H1 (cell line): Measurements from ENCODE around the gene PRRT2. TPM values are rescaled to one million over a fixed set of nuclear protein-coding genes. Genes with fewer than 3 reads are reported as not detected.

Experiments
- BACH1 ChIP-seq: IDR thresholded peaks from 2 replicates; pipeline ENCODE4 v1.6.1; 2012; ENCODE audit warnings: low read length, improper control_type of control experiment
- CEBPB ChIP-seq: IDR thresholded peaks from 2 replicates; pipeline ENCODE4 v1.6.1; 2012; ENCODE audit warnings: low read depth, low read length
- CHD1 ChIP-seq: IDR thresholded peaks from 2 replicates; pipeline ENCODE4 v1.6.1; 2012; ENCODE audit warnings: low read depth, low read length, improper control_type of control experiment
- CTBP2 ChIP-seq: IDR thresholded peaks from 2 replicates; pipeline ENCODE4 v1.7.0; 2011; ENCODE audit warnings: borderline replicate concordance, mild to moderate bottlenecking, moderate library complexity, mixed read lengths, low read length; ENCODE audit not compliant: insufficient read depth, insufficient read length
- JUND ChIP-seq: IDR thresholded peaks from 2 replicates; pipeline ENCODE4 v1.6.1; 2011; ENCODE audit warnings: mild to moderate bottlenecking, improper control_type of control experiment, low read length
- NRF1 ChIP-seq: IDR thresholded peaks from 2 replicates; pipeline ENCODE4 v1.6.1; 2011; ENCODE audit warnings: mild to moderate bottlenecking, low read depth, low read length, improper control_type of control experiment
- POLR2A ChIP-seq, 2 experiments: IDR thresholded peaks; 1 replicate in 1 of 2; 2 replicates in 1 of 2; pipeline ENCODE4 v1.6.1; 2011; ENCODE audit warnings: low read depth in 2 of 2, low read length in 2 of 2, mild to moderate bottlenecking in 2 of 2; ENCODE audit errors: control extremely low read depth in 1 of 2
- RFX5 ChIP-seq: IDR thresholded peaks from 2 replicates; pipeline ENCODE4 v1.6.1; 2011; ENCODE audit warnings: low read depth, low read length, improper control_type of control experiment, borderline replicate concordance
- SAP30 ChIP-seq: fragments of 300-600 bp; sonication (generic); IDR thresholded peaks from 2 replicates; pipeline ENCODE4 v1.7.1; 2012; ENCODE audit warnings: low read length, moderate library complexity, mild to moderate bottlenecking, inconsistent platforms; ENCODE audit not compliant: insufficient read depth, insufficient replicate concordance
- SP4 ChIP-seq: IDR thresholded peaks from 2 replicates; pipeline ENCODE4 v1.6.1; 2012; ENCODE audit warnings: low read length, inconsistent platforms
- TAF7 ChIP-seq: optimal IDR thresholded peaks from 2 replicates; pipeline ENCODE3; 2011; ENCODE audit warnings: low read depth, mild to moderate bottlenecking, inconsistent platforms, low read length, moderate library complexity, borderline replicate concordance
- polyA plus RNA-seq, 7 experiments: library from polyadenylated mRNA; depleted of rRNA in 3 of 7; stranded (reverse) in 5 of 7; unstranded in 2 of 7; fragments of >200 nt in 5 of 7; fragments of 200-250 nt in 2 of 7; gene quantifications; 1 replicate in 5 of 7; 2 replicates in 1 of 7; 4 replicates in 1 of 7; pipeline versions ENCODE4 v1.2.1 to v1.2.3, GENCODE V29; 2011 to 2013; ENCODE audit warnings: missing spikeins in 2 of 7, mixed read lengths in 2 of 7
- total RNA-seq: library from RNA; stranded (reverse); fragmentation: NEBNext Ultra II Directional; extraction: Animal tissue kit (Norgen Biotek cat#: 25700); gene quantifications from 2 replicates; pipeline ENCODE4 v1.2.1, GENCODE V29; 2021
- TF ChIP-seq, protein P1 (sequence below): IDR thresholded peaks from 2 replicates; pipeline ENCODE4 v1.6.1; 2011; ENCODE audit warnings: low read depth, mild to moderate bottlenecking, low read length; ENCODE audit not compliant: insufficient read depth
- TF ChIP-seq, protein P2 (sequence below): IDR thresholded peaks from 2 replicates; pipeline ENCODE4 v1.6.1; 2012; ENCODE audit warnings: low read length, inconsistent platforms

PRRT2 gene
- total and polyA plus RNA-seq, 2 of the 8 experiments (the other 6 are each of a cell fraction or from before 2014, with no cell fraction given): 12.8 to 32.6 TPM

DNA sequence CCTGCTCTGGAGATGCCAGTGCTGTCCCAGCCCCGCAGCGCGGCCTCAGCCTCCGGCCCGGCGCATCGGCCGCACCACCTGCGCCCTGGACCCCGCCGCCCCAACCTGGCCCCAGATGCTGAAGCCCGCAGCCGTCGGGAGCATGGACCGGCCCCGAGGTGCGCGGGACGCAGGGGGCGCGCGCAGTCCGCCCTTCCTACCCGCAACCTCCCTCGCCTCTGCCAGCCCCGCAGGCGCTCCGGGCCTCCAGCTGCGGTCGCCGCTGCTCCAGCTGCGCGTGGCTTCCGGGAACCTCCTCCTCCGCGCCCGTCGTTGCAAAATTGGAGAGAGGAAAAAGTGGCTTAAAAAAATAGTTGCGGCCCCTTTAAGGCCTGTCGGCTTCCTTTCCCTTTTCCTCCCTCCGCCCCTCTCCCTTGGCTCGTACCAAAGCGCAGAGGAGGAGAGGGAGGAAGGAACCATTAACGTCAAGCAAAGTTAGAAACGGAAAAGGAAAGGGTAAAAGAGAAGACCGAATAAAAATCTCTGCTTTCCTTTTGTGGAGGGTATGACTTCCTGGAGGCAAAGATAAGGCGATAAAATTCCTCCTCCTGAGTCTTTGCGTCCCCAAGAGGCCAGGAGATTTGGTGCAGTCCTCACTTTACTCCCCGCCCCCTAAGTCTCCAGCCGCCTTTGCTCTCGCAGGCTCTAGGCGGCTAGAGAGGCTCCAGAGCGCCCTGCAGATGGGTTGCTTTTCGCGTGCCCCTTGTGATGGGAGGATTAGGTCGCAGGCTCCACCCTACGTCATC is 51.1 kb downstream of the PRRT2 start, which contains the start of gene CDIPT (continued):
- TF ChIP-seq CTBP2: no peak
- TF ChIP-seq BACH1: no peak
- TF ChIP-seq, protein P1, sequence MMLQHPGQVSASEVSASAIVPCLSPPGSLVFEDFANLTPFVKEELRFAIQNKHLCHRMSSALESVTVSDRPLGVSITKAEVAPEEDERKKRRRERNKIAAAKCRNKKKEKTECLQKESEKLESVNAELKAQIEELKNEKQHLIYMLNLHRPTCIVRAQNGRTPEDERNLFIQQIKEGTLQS: 0 out of 2 replicates have a peak, but pooled peaks have one; percentile 23
- peak; percentile 99 for TF ChIP-seq JUND
- peak; percentile 73 for TF ChIP-seq TAF7
- 0 out of 2 replicates have a peak, but pooled peaks have one; percentile 33 for TF ChIP-seq CEBPB
- TF ChIP-seq SP4: peak; percentile 56; the same call in 1 of the 2 replicates
- peak; percentile 100 for TF ChIP-seq CHD1
- TF ChIP-seq NRF1: no peak
- TF ChIP-seq POLR2A (IDR thresholded peaks at IDR 0.05; ENCODE audit: control extremely low read depth in 1 of 2, low read depth in 2 of 2, low read length in 2 of 2): peak in 1 of 2 experiments; percentile 55; a peak in 1 of 3 replicates
- TF ChIP-seq SAP30: peak; percentile 31
- TF ChIP-seq, protein P2, sequence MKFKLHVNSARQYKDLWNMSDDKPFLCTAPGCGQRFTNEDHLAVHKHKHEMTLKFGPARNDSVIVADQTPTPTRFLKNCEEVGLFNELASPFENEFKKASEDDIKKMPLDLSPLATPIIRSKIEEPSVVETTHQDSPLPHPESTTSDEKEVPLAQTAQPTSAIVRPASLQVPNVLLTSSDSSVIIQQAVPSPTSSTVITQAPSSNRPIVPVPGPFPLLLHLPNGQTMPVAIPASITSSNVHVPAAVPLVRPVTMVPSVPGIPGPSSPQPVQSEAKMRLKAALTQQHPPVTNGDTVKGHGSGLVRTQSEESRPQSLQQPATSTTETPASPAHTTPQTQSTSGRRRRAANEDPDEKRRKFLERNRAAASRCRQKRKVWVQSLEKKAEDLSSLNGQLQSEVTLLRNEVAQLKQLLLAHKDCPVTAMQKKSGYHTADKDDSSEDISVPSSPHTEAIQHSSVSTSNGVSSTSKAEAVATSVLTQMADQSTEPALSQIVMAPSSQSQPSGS: peak; percentile 96
- no peak for TF ChIP-seq RFX5
